Subcutaneous abdominal adipose tissue (tissue), 5 donors: ENCODE data around the gene AQP5.

Source experiments
- H3K27ac ChIP-seq: one replicate; pipeline ENCODE4 v1.7.0; 2013; ENCODE audit warnings: low read depth, mild to moderate bottlenecking, inconsistent platforms, low read length, moderate library complexity
- H3K27me3 ChIP-seq, 5 donors: one replicate each; pipeline ENCODE4 v1.7.0; 2013; ENCODE audit warnings: low read length in 5 of 5, inconsistent platforms in 1 of 5; ENCODE audit not compliant: control insufficient read depth in 5 of 5, insufficient read depth in 4 of 5
- H3K36me3 ChIP-seq, 5 donors: one replicate each; pipeline ENCODE4 v1.7.0; 2013; ENCODE audit warnings: low read length in 5 of 5; ENCODE audit not compliant: control insufficient read depth in 5 of 5, insufficient read depth in 5 of 5
- H3K4me1 ChIP-seq, 5 donors: one replicate each; pipeline ENCODE4 v1.7.0; 2013; ENCODE audit warnings: low read length in 5 of 5, mild to moderate bottlenecking in 3 of 5, moderate library complexity in 1 of 5; ENCODE audit not compliant: control insufficient read depth in 5 of 5, insufficient read depth in 5 of 5
- H3K4me3 ChIP-seq, 5 donors: one replicate each; pipeline ENCODE4 v1.7.0; 2013; ENCODE audit warnings: low read length in 5 of 5, low read depth in 1 of 5
- H3K9ac ChIP-seq, 5 donors: one replicate each; pipeline ENCODE4 v1.7.0; 2013; ENCODE audit warnings: low read length in 5 of 5, mild to moderate bottlenecking in 4 of 5, moderate library complexity in 3 of 5
- H3K9me3 ChIP-seq, 5 donors: one replicate each; pipeline ENCODE4 v1.7.0; 2013; ENCODE audit warnings: low read length in 5 of 5; ENCODE audit not compliant: control insufficient read depth in 5 of 5
- donor health status: healthy.
- donor health status: healthy.
- donor health status: healthy.
- donor health status: healthy.
- donor health status: healthy.

Gene AQP5

DNA sequence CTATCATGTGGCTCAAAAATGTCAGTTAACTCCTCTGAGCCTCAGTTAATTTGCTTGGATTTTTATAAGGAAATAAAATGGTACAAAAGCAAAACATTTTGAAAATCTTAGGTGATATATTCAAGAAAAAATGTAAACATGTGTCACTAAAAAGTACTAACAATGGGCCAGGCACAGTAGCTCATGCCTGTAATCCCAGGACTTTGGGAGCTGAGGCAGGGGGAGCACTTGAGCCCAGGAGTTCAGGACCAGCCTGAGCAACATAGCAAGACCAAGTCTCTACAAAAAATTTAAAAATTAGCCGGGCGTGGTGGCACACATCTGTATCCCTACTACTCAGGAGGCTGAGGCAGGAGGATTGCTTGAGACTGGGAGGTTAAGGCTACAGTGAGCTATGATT lies 36.8 kb downstream of the AQP5 start:
- no peak overlapping the region for H3K9ac ChIP-seq
- H3K4me3 ChIP-seq: no peak overlapping the region
- H3K9me3 ChIP-seq: no peaks in the 10 kb centered on the region
- no peaks in the 10 kb centered on the region for H3K27me3 ChIP-seq
- no peaks in the 10 kb centered on the region for H3K4me1 ChIP-seq
- H3K36me3 ChIP-seq: peaks cover 0 to 40% (median 8%) of the 10 kb centered on the region in 5 donors
- no peak overlapping the region for H3K27ac ChIP-seq

DNA sequence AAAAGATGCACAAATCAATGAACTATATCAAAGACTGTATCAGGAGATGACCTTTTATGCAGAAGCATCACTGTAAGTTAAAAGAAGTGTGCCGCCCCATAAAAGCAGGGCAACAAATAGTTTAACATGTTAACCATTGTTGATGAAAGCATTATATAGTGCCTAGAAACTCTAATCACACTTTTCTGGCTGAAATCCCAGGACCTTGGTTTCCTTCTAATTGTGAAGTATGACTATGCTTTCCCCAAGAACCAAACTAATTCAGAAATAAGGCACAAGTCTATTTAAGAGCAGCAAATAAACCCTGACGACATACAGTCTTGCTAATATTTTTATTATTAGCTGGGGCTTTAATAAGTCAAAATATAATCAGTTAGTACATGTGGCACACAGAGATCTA lies 41.9 kb downstream of the AQP5 start:
- Histone ChIP-seq H3K36me3 (peaks cover 0 to 17% (median 5%) of the 10 kb centered on the region in 5 donors), H3K27ac (no peak overlapping the region), H3K9ac (no peak overlapping the region), H3K27me3 (no peaks in the 10 kb centered on the region), H3K9me3 (no peaks in the 10 kb centered on the region), H3K4me1 (peaks cover 0 to 5% (median 0%) of the 10 kb centered on the region in 5 donors), H3K4me3 (no peak overlapping the region)

DNA sequence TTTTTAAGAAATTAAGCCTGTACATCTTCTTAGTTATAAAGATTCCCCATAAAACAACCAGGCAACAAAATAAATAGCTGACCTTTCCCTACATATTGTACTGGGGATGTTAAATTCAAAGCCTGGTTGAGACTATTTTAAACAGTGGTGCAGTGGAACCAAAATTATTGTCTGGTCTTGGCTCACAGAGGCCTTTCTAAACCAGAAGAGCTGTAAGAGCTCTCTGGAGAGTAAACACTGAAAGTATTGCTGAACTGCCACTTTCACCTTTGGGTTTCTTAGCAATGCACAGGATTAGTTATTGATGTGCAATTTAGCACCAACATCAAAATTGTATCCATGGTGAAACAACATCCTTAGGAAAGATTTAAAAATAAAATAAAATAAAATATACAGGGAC lies 43.0 kb downstream of the AQP5 start:
- Histone ChIP-seq H3K9ac (peak overlapping the region in 1 of 5 donors; percentile 46), H3K4me3 (no peak overlapping the region), H3K27ac (no peak overlapping the region), H3K4me1 (peaks cover 0 to 5% (median 0%) of the 10 kb centered on the region in 5 donors), H3K9me3 (no peaks in the 10 kb centered on the region), H3K27me3 (no peaks in the 10 kb centered on the region), H3K36me3 (peaks cover 0 to 11% (median 4%) of the 10 kb centered on the region in 5 donors)

DNA sequence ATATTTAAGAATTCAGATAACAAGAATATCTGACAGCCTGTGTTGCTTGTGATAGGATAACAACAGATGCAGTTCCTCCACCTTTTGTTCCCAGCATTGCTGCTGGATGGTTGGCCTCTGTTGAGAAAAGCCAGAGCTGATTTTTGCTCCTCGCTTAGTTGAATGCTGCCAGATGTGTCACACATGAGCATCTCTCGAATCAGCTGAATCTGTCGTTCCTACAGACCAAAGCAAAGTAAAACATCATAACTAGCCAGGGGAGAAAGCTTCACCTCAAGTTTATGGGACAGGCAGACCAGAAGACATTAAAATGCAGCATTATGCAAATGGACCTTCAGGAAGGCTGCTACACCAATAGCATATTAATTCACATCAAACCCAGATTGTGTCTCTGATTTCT lies 43.5 kb downstream of the AQP5 start:
- Histone ChIP-seq H3K36me3 (peaks cover 0 to 11% (median 4%) of the 10 kb centered on the region in 5 donors), H3K4me3 (no peak overlapping the region), H3K9me3 (no peaks in the 10 kb centered on the region), H3K27ac (no peak overlapping the region), H3K4me1 (peaks cover 0 to 5% (median 0%) of the 10 kb centered on the region in 5 donors), H3K9ac (peak overlapping the region in 1 of 5 donors; percentile 6), H3K27me3 (no peaks in the 10 kb centered on the region)

DNA sequence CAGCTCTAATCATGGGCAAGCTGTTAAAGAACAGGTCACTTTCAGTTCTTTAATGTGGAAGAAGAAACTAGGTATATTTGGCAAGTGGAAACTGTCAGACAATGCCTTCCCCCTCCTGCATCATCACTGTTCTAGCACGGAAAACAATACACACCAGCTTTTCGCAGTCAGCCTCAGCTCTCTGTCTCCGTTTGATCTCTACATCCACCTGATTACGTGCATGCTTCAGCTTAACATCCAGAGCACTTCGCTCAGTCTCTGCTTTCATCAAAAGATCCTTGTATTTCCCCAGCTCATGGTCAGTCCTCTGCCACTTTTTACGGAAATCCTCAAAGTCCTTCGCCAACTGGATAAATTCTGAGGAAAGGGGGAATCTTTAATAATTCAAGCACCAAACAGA lies 44.6 kb downstream of the AQP5 start:
- Histone ChIP-seq H3K27me3 (no peaks in the 10 kb centered on the region), H3K27ac (no peak overlapping the region), H3K4me1 (peaks cover 0 to 5% (median 0%) of the 10 kb centered on the region in 5 donors), H3K36me3 (peaks cover 0 to 7% (median 4%) of the 10 kb centered on the region in 5 donors), H3K9me3 (no peaks in the 10 kb centered on the region), H3K9ac (no peak overlapping the region), H3K4me3 (no peak overlapping the region)

DNA sequence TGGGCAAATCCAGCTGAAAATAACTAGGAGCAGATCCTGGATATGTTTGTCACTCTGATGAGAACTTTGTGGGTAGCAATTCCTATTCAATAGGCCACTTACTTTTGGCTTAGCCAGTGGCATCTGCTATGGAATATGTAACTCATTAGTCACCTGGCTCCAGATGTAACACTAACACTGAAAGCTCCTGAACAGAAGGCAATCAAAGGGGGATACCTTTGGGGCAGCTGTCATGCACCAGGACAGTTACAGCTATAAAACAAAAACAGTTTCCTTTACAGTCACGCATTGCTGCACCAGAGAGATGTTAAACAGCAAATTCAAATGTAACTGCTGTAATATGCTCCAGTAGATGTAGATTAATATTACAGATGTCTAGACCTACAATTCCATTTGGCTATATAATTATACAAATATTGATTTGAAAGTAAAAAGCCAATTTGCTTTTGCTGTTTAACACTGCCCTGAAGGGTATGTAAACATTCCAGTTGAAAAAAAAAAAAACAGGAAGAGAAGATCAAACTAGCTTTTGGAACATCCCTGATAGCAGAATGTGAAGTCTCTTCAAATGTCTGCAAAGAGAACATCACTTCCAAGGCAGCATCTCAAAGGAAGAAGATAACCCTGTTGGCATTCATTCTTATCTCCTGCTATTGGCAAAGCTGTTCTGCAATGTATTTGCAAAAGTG lies 45.2 kb downstream of the AQP5 start:
- Histone ChIP-seq H3K36me3 (peaks cover 0 to 7% (median 4%) of the 10 kb centered on the region in 5 donors), H3K27me3 (no peaks in the 10 kb centered on the region), H3K4me3 (no peak overlapping the region), H3K4me1 (peaks cover 0 to 5% (median 0%) of the 10 kb centered on the region in 5 donors), H3K9me3 (no peaks in the 10 kb centered on the region), H3K9ac (peak overlapping the region in 1 of 5 donors; percentile 24), H3K27ac (no peak overlapping the region)

DNA sequence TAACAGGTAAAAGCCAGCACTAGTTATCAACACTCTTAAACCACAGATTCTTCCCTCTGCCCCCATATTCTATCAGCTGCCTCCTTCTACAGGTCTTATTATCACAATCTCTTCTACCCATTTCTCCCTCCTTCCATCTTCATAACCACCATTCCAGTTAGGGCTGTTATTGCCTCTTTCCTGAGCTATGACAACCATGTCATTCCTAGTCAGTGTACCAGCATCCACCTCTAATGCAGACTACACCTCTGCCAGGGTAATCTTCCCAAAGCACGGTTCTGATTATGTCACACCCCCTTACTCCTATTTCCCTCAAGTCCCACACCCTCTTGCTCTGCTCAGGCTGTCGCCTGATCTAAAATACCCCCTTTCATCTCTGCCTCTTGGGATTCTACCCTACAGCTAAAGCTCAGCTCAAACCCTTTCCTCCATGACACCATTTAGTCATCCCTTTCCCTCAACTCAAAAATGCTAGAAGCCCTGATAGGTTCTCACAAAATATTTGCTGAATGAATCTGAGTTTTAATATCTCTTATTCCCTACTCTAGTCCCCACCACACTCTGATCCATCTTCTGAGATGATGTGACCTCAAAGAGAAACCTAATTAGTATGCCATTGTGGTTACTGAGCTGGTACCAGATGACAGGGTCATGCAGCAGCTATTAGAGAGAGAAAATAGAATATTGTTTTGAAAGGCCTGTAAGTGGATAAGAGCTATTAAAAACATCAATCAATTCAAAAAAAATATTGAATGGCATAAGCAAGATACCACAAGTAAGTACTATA lies 51.9 kb downstream of the AQP5 start:
- H3K9ac ChIP-seq: no peak overlapping the region
- no peak overlapping the region for H3K4me3 ChIP-seq
- H3K4me1 ChIP-seq: peaks cover 0 to 18% (median 9%) of the 10 kb centered on the region in 5 donors
- H3K36me3 ChIP-seq: peaks cover 0 to 2% (median 0%) of the 10 kb centered on the region in 5 donors
- no peaks in the 10 kb centered on the region for H3K27me3 ChIP-seq
- no peaks in the 10 kb centered on the region for H3K9me3 ChIP-seq
- no peak overlapping the region for H3K27ac ChIP-seq

DNA sequence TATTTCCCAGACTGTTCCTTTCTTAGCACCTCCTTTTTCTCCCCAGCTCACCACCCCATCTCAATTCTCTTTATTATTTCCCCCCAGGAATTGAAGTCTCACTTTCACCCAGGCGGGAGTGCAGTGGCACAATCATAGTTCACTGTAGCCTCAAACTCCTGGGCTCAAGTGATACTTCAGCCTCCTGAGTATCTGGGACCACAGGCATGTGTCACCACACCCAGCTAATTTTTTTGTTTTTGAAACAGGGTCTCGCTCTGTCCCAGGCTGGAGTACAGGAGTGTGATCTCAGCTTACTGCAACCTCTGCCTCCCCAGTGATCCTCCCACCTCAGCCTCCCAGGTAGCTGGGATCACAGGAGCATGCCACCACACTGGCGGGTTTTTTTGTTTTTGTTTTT lies 52.7 kb downstream of the AQP5 start:
- Histone ChIP-seq H3K36me3 (peaks cover 0 to 2% (median 0%) of the 10 kb centered on the region in 5 donors), H3K27ac (no peak overlapping the region), H3K9me3 (no peaks in the 10 kb centered on the region), H3K9ac (no peak overlapping the region), H3K4me1 (peaks cover 0 to 18% (median 9%) of the 10 kb centered on the region in 5 donors), H3K4me3 (no peak overlapping the region), H3K27me3 (no peaks in the 10 kb centered on the region)
